Loucy (cell line): ENCODE results near the gene C14orf119.

Experiments
- CTCF ChIP-seq: fragments of 200-600 bp; sonication (generic); conservative IDR thresholded peaks from 2 replicates; pipeline ENCODE4 v1.5.1; 2014; ENCODE audit warnings: mild to moderate bottlenecking, antibody characterized with exemption, low read length
- EZH2phosphoT487 ChIP-seq: fragments of 200-600 bp; IDR thresholded peaks from 2 replicates; pipeline ENCODE4 v1.6.1; 2018; ENCODE audit warnings: antibody characterized with exemption, mild to moderate bottlenecking, moderate library complexity, borderline replicate concordance

GRCh38 chr14:23053426-23053825, 41.9 kb upstream of the C14orf119 start:
- TF ChIP-seq CTCF = no peak
- no peak for TF ChIP-seq EZH2phosphoT487
